SIG-M5 treated with dmso at 0.1 percent for 504 hours (cell line): ENCODE data around the gene KNSTRN.

Experiments used
- DNase-seq: peaks from one replicate; lab custom pipeline; 2025; ENCODE audit not compliant: unreplicated experiment; lab: John Stamatoyannopoulos, UW

KNSTRN gene, protein sequence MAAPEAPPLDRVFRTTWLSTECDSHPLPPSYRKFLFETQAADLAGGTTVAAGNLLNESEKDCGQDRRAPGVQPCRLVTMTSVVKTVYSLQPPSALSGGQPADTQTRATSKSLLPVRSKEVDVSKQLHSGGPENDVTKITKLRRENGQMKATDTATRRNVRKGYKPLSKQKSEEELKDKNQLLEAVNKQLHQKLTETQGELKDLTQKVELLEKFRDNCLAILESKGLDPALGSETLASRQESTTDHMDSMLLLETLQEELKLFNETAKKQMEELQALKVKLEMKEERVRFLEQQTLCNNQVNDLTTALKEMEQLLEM

DNA sequence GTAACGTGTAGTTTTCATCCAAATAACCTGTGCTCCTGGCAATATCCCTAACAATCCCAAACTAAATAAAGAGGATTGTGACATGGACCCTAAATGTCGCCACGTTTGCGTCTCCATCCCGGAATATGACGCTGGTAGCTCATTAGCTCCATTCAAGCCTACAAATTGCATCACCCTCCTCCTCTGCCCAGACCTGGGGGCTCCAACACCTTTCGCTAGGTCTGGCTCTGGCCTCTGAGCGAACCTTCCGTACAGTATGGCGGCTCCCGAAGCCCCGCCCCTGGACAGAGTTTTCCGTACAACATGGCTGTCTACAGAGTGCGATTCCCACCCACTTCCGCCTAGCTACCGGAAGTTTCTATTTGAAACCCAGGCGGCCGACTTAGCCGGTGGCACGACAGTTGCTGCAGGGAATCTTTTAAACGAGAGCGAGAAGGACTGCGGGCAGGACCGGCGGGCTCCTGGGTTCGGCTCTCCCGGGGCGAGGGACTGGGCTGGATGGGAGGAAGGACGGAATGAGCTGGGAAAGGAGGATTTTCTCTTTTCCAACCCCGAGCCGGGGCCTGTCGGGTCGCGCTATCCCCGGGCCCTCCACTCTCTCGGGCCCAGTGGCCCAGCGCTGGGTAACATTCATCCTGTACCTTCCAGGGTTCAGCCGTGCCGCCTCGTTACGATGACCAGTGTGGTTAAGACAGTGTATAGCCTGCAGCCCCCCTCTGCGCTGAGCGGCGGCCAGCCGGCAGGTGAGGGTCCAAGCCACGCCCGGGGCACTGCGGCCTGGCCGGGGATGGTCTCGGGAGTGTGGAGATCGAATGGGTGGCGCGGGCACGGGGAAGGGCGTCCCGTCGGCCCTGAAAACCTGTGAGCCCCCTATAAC lies at the start of gene KNSTRN:
Gene KNSTRN (plus strand): TSS at position 142 of the 877 bp plus-strand sequence. CDS start 115 bp downstream, at position 257.
- peak; percentile 93 for DNase-seq

DNA sequence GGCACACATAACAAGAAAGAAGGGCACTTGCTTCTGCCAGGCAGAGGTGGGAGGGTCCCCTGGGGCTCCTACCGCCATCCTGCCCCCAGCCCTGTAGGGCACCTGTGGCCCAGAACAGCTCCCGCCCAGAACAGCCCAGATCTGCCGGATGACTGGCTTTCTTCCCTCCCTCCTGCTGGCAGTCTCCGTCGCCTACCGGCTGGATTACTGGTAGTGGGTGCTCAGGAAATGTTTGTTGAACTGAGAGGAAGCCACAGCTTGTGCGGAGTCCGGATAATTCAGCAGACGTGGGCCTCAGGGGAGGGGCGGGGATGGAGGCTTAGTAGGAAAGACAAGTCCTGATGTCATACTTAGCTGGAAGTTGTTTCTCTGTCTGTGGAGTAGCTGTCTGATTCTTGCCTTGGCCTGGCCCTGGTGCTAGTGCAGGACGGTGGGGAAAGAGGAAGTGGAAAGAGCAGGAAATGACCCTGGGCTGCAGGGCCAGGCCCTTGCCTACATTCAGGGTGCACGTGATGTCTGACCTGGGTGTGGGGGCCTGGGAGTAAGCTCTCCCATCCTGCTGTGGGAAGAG lies 48.5 kb upstream of the KNSTRN start:
- DNase-seq = peak; percentile 73

DNA sequence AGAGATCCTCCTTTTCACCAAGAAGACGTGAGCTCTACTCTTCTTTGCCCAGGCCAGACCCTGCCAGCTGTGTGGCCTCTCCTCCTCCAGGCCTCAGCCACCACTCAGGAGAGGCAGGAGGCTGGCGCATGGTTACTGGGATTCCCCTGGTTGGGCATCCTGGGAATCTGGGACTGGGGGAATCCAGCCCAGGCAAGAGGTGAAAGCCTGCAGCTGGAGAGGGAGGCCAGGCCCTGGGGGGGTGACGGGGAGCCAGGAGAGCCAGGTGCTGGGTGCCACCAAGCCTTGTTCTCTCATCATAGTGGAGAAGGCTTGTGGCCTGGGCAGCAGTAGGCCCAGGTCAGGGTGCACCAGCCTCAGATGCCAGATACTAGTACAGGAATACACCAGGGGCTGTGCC lies 48.0 kb upstream of the KNSTRN start:
- no peak for DNase-seq

DNA sequence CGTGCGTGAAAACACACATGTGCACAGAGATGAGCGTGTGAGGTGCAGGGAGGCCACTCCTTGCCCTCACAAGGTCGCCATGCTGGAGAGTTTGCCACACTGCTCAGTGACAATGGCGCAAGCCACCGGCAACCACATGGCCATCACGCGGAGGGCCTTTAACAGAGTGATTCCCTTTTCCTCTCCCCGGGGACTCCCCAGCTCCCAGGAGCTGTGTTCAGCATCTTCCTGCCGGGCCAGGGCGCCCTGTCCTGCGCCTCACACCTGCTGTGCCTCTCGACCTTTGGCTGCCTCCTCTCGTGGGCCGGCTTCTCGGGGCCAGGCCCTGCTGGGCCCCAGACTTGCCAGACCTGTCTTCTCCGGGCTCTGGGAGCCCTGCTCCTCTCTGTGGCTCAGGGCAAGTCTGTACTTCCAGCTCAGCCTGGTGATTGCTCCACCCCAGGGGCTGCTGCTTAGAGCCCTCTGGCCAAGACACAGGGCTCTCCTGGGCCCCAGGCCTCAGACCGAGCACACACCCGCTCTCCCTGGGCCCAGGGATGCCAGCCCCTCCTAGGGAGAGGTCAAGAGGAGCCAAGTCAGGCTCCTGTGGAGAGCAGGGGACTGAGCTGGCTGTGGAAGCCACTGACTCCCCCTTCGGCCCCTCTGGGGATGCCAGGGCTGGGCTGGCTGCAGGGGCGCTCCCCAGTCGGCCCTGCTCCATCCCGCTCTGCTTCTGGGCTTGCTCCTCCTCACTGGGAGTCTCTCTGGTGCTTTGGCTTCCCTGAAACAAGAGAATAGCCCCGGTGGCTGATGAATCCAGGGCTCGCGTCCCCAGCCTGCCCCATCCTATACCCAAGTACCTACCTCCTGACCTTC lies 47.4 kb upstream of the KNSTRN start:
- no peak for DNase-seq

DNA sequence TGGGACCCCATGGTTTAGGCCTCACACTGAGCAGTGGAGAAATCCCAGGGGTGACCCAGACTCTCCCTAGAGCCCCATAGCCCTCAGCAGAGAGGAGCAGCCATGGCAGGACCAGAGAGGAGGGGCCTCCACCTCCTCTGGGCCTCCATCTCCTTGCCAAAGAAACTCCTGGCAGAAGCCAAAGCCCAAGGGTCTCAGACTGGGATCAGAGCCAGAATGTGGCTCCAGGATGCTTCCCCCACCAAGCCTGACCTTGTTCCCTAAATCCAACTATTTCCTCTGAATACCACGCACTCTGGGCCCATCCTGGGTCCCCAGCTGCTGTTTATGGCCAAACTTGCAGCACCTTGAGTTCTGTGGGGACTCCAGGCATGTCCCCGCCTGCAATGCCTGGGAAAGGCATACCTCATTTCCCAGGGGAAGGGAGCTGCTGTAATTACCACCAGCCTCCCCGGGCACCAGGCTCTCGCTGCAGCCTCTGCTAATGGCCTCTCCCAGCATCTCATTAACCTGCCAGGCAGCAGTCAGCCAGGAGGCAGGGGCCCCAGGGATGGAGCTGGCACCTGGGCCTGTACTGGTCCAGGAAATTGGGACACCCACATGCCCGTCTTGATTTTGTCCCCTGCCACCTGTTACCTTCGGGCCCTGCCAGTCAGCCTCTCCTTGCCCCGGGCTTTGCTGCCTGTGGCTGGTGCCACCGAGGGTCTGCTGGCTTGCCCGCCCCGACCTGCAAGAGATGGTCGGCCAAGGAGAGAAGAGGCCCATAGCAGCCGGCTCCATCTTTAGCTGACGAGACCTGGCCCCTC lies 46.4 kb upstream of the KNSTRN start:
- no peak for DNase-seq

DNA sequence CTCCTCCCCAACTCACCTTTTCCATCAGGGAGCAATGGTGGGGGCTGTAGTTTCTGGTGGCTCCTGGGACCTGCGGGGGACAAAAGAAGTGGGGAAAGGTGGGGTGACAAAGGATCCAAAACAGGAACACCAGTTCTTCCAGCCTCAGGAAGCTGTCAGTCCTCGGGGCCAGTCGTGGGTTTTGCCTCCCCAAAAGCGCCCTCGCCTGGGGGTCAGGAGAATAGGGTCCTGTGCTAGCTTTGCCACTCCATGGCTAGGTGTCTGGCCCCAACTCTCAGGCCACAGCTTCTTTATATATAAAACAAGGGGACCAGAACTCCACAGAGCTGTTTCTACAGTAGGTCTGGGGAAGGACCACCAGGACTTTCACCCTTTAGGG lies 45.8 kb upstream of the KNSTRN start:
- DNase-seq = no peak

DNA sequence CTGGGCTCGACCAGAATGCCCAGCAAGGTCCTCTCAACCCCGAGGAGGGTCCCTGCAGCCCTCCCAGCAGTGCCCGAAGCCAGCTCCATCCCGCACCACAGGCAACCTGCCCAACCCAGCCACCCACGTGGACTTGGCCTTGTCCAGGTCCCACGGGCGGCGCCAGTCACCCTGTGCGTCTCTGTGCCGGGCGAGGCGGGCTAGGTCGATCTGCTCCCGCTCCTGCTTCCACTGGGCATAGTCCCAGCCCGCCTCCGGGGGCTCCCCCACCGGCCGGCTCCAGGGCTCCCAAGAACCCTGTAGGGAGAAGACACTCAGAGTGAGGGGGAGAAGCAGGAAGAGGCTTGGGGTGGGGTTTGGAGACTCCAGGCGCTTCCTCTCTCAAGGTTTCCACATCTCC lies 44.9 kb upstream of the KNSTRN start:
- no peak for DNase-seq

DNA sequence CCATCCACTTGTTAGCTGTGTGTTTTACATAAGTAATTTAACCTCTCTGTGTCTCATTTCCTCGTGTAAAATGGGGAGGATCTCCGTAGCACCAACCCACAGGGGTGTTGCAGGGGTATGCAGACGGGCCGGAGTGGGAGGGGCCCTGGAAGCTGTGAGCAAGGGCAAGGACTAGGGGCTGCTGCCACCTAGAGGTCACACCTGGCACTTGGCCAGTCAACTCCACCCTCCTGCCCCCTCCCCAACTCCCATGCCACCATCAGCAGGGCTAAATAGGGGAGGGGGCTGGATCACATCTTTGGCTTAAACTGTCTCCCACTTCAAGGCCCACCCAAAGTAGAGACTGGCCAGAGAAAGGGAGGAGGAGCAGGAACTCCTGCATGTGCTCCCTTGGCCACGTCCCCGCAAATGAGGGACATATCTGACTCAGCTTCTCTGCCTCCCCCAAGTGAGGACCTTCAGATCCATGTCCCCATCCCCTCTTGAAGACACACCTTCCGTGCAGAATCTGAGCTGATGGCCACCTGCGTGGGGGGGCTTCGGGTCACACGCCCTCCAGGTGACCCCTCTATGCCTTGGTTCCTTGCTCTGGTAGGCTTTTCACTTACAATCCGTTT lies 44.4 kb upstream of the KNSTRN start:
- DNase-seq = peak; percentile 65

DNA sequence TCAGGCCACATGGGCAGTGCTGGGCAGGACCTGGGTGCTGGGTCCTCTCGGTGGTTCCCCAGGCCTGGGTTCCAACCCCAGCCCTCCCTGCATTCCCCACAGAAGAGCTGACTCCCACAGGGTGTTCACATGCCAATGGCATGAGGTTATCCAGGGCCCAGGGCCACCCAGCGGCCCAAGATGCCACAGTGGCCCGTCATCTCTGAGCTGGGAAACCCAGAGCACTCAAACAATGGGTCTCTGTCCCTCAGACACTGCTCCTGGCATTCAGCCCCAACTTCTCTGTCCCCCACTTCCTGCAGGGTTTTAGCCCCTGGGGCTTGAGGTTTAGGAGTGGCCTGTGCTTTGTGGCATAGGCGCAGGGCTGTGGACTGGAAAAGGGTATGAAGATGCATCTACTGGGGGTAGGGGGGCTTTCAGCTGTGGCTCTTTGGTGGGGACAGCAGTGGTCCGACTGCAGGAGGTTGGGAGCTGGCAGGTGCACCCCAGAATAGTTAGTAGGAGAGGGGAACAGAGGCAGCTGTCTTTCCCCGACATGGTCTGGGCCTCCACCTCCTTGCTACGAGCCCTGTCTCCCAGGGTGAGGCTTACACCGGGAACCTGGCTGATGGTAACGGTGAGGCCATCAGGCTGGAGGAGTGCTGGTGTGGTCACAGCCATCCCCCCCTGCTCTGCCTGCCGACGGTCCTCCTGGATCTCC lies 43.5 kb upstream of the KNSTRN start:
- DNase-seq = no peak

DNA sequence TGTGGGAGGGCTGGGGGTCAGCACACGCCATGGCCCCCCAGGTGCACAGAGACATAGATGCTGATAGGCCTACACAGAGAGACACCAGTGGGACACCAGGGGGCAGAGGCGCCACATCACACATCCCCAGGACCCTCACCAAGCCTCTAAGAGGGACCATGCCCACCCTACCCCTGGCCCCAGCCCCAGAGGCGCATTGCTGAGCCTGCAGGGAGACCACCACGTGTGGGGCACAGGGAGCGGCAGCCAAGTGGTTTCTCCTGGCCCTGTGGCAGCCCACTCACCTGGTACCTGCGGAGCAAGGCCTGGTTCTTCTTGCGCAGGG lies 42.9 kb upstream of the KNSTRN start:
- DNase-seq = no peak

DNA sequence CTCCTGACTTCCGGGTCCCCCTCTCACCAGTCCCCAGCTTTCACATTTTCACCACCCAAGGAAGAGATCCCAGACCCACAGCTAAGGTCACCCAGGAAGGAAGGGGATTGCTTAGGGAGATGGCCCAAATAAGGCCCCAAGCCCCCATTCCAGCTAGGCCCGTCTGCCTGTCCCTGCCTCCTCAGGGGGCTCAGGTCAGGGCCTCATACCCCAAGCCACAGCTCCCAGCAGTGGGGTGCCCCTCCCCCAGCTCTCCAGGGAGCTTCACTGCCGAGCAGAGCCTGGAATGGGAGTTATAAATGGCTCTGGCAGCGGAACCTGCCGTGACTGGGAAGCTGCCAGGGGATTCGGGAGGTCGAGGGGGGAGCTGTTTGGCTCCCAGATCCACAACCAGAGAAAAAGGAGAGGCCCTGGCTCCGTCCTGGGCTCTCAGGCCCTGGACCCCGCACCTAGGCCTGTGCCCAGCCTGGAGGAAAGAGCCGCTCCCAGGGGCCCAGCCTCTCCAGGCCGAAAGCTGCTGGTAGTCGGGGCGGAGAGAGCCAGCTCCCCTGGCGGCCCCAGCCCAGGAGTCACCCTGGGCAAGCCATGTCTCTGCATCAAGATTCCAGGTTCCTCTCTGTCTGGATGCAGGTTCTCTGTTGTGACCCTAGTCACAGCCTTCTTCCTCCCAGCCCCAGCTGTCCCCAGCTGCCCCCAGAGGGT lies 42.3 kb upstream of the KNSTRN start:
- DNase-seq = no peak

DNA sequence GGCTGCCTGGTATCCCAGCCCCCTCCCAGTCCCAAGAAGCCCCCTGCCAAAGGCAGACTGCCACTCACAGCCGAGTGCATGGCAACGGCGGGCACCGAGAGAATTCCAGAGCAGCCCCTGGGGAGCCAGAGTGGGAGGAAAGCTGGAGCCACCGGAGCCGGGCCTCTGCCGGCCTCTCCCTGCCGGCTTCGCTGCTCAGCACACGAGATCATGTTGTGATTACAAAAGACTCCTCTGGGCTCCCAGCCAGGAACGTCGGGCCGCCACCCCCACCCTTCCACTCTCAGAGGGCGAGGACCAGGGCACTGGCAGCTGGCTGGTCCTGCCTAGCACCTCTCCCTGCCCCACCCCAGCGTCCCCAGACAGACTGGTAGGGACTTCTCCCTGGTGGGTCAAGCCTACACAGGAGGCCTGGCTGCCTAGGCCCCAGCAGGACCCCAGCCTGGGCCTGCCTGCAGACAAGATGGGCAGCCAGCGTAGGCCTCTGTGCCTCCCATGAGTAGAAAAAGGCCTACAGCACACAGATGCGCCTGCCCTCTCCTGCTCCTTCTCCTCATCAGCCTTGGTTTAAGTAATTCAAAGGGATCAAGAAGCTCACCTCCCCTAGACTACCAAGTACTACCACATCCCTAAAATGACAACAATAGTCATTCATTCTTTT lies 41.7 kb upstream of the KNSTRN start, which contains the start of gene CCDC9B:
Gene CCDC9B (minus strand): TSS at position 200 of the 661 bp plus-strand sequence. CDS start 120 bp downstream, at position 80.
- DNase-seq = no peak

DNA sequence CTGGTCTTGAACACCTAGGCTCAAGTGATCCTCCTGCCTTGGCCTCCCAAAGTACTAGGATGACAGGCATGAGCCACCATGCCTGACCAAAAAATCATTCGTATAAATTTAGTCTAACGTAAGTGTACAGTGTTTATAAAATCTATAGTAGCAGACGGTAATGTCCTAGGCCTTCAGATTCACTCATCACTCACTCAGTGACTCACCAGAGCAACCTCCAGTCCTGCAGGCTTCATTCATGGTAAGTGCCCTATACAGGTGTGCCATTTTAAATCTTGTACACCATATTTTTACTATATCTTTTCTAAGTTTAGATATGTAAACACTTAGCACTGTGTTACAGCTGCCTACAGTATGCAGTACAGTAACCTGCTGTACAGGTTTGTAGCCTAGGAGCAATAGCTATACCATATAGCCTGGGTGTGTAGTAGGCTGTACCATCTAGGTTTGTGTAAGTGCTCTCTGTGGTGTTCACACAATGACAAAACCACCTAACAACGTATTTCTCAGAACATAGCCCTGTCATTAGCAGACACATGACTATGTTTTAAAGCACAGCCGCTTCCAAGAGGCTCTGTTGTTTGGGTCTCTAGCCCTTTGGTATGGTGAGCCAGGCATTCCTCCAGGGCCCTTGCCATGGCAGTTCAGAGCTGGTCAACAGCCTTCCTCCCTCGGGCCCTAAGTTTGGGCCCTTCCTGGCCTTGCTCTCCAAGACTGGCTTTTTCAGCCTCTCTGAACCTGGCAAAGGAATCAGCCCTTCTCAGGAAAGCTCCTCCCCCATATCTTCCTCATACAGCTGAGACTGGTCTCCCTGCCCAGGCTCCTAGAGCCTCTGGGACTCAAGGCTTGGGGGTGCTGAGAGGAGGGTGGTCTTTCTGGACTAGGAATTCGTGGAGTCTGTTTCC lies 39.9 kb upstream of the KNSTRN start:
- DNase-seq = no peak

DNA sequence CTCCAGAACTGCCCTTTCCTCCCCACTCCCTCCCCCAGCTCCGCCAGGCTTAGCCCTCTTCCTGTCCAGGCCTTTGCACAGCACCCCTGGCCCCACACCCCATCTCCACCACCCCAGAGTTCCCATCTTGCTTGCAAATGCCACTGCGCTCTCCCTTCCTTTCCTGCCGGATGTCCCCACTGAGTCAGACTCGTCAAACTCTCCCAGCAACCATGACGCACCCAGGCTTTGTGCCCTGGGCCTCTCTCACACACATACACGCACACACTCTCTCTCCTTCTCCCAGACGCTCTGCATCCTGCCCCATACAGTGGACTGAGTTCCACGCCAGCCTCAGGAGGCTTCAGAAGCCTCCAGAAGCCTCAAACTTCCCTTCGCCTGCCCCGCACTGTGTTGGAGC lies 39.0 kb upstream of the KNSTRN start:
- DNase-seq = no peak

DNA sequence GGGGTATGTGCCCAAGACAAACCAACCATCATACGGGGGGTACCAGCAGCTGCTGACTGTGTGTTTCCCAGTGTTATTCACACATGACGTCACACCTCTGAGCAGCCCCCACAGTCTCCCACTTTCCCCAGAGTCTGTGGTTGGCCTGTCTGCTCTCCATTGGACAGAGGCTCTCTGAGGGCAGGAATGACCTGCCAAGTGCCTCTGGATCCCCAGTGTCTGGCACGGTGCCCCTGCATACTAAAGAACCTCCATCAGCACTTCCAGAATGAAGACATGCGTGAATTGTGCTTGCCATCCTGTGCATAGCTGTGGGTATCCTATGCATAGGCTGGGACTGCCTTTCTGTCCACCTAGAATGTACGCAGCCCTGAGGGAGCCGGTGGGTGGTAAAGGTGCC lies 38.3 kb upstream of the KNSTRN start:
- no peak for DNase-seq

DNA sequence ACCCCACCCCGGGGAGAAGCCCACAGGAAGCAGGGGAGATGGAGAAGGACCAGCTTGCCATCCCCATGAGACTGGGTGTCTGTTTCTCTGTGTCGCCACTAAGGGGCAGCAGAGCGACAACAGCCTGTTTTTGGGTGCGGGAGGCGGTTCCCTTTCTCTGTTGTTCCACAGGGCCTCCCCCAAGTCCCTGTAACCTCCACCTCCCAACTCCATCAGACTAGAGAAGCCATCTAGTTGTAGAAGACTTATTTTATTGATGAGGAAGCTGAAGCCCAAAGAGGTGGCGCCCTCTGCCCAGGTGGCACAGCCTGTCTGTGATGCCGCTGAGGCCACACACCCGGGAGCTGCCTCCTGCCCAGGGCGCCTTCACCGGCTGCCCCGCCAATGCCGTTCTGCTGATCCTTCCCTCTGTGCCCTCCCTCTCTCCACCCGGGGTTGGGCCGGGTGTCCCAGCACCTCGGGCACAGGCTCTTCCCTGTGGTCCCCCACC lies 37.8 kb upstream of the KNSTRN start:
- peak; percentile 68 for DNase-seq
